Measurements from ENCODE around the gene PRAMEF1. TPM values are rescaled to one million over a fixed set of nuclear protein-coding genes. Genes with fewer than 3 reads are reported as not detected.
"Not testable (repeated sequence)": the region's sequence is repeated elsewhere in the genome, so short reads cannot be mapped to it uniquely, and the experiment has no call there.

Gene PRAMEF1
- not detected for total RNA-seq
- long read RNA-seq, result 0 reads

DNA sequence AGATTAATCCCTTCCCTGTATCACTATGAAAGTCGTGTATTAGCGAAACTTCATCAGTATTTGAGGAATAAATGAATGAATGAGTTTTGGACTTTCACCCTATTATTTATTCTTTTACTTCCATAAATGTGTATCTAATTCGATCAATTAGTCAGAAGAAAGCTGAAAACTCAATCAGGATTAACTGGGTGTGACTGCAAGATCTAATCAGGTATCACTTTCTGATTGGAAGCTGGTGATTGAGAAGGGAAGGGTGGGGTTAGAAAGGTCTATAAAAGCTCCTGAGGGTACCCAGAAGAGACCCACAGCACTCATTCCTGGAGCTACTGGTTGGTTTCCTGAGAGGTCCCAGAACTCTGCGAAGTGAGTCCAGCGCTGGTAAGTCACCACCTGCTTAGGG lies at the start of gene PRAMEF1:
TSS of gene PRAMEF1 (plus strand) at position 301 of the 400 bp plus-strand sequence. CDS start 1,831 bp downstream, outside the sequence.
- intact Hi-C loops (cut with micrococcal nuclease); DNase-seq; ATAC-seq: not testable (repeated sequence)

DNA sequence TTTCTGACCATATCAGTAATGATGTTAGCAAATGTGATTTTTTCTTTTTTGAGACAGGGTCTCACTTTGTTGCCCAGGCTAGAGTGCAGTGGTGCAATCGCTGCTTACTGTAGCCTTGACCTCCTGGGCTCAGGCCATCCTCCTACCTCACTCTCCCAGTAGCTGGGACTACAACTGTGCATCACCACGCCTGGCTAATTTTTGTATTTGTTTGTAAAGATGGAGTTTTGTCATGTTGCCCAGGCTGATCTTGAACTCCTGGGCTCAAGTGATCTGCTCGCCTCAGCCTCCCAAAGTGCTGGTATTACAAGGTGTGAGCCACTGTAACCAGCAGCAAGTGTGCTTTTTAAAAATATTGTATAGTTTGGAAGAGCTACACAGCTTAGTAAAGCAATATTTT lies 49.3 kb upstream of the PRAMEF1 start:
- ATAC-seq, result no peak
- no peak for DNase-seq
- intact Hi-C loops (cut with micrococcal nuclease), result no loop called here

DNA sequence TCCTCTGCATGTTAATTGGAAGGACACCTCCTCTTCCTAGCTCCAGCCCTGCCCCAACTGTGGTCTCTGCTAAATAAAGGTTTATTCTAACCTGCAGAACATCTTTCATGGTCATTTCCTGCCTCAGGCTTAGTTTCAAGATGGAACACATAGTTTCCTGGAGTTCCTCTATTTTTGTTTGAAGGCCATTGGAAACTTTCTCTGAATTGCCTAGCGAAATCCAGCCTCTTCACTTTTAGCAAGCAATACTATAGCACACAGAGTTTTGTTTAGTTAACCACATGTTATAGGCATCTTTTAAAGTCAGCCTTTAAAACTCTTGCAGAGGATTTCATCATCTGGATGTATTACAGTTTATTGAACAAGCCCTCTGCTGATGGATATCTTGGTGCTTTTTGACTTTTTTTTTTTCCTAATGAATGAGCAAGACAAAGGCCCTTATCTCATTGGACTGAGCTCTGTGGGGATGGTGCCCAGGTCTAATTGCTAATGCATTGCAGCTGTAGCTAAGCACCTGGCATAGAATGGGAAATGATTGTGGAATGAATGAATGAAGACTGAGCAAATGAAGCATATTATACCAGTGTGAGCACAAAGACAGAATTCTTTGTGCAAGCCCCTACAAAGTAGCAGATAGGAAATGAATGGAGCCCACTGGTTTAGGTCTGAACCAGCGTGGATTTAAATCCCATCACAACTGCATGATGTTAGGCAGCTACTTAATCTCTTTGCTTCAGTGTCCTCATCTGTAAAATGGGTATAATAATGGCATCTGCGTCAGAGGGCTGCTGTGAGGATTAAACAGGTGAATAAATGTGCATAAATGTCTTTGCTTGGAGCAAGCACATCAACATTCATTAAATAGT lies 45.8 kb upstream of the PRAMEF1 start:
- DNase-seq (no peak), ATAC-seq (no peak)
- intact Hi-C loops (cut with micrococcal nuclease), result no loop called here

GRCh38 chr1:12745992-12746323 lies 45.2 kb upstream of the PRAMEF1 start, which contains the start of gene CFAP107:
CFAP107 (plus strand) TSS chr1:12746200; CDS start chr1:12746431, 231 bp downstream.
- intact Hi-C loops (cut with micrococcal nuclease), result no loop called here
- ATAC-seq, result no peak
- no peak for DNase-seq

GRCh38 chr1:12748778-12749355 lies 42.3 kb upstream of the PRAMEF1 start:
- no peak for DNase-seq
- intact Hi-C loops (cut with micrococcal nuclease), result no loop called here
- no peak for ATAC-seq

GRCh38 chr1:12754738-12755137 lies 36.5 kb upstream of the PRAMEF1 start:
- intact Hi-C loops (cut with micrococcal nuclease), result no loop called here
- DNase-seq, result no peak
- no peak for ATAC-seq

DNA sequence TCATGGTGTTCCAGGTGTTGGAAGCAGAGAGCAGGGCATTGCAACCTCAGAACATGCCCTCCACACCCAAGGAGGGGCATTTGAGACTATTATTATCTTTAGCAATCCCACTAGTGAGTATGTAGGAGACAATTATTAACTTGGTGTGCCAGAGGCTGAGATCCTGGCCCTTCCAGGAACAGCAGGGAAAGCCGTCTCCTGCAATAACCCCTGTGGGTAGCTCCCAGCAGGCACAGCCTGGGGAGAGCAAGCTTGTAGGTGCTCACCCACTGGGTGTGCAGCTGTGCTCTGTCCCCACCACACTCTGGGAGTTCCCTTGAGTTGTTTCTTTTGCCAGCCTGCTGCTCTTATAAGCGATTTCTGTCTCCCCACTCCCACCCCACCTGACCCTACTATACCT lies 34.9 kb upstream of the PRAMEF1 start:
- intact Hi-C loops (cut with micrococcal nuclease), result no loop called here
- ATAC-seq (no peak), DNase-seq (no peak)

- intact Hi-C loops (cut with micrococcal nuclease), result no loop called here
- DNase-seq, result no peak
- no peak for ATAC-seq
Measured at GRCh38 chr1:12756768-12757413, 34.3 kb upstream of the PRAMEF1 start.

DNA sequence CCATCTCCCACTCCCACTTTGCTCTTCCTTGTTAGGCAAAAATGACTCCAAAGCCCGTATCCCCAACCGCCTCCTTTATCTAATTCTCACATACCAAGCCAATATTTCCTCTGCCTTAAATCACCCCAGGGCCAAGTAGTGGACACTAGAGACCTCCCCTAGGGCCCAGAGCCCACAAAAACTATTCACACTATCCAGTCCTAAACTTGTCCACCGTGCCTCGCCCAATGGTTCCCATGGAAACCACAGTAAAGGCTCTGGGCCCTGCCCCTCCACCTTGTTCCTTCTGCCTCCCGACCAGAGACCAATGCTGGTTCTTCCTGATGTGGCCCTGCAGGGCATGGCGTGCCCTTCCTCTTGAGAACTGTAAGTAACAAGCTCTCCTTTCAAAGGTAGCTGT lies 33.4 kb upstream of the PRAMEF1 start:
- intact Hi-C loops (cut with micrococcal nuclease), result no loop called here
- ATAC-seq, result no peak
- DNase-seq, result no peak

DNA sequence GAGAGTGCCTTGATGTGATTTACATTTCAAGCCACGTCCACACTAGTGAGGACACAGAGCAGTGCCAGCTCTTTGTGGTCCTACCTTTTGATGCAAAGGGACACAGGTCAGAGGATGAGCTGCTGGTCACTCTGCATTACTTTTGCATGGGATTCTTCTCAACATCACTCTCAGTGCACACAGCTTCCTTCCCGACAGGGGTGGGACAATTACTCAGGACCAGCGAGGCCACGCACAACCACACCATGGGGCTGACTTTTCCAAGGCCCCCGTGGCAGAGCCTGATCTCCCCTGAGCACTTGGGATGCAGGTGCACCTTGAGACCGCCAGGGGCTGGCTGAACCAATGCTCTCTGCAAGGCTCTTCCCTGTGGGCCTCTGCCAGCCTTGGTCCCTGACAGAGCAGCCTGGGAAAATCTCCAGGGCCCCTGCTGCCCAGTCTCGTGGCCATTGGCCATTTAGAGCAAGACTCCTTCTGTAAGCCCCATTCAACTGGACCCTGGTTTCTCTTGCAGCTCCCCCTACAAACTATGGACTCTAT lies 30.9 kb upstream of the PRAMEF1 start:
- DNase-seq, result no peak
- intact Hi-C loops (cut with micrococcal nuclease), result no loop called here
- ATAC-seq, result no peak

DNA sequence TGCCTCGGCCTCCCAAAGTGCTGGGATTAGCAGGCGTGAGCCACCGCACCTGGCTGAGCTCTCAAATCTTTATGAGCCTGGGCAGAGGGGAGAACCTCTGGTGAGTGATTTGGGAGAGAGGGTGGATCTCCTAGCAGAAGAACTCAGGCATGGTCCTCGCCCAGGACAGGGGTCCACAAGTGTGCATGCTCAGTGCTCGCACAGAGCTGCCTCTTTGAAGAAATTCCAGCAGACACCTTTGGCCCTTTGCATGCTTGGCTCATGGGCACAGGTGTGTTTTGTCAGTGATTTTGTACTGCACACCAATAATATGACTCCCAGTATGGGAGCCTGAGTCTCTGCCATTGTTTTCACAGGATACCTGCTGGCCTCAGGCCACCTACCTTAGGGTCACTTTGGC lies 29.4 kb upstream of the PRAMEF1 start:
- no peak for DNase-seq
- ATAC-seq, result no peak
- intact Hi-C loops (cut with micrococcal nuclease), result no loop called here

DNA sequence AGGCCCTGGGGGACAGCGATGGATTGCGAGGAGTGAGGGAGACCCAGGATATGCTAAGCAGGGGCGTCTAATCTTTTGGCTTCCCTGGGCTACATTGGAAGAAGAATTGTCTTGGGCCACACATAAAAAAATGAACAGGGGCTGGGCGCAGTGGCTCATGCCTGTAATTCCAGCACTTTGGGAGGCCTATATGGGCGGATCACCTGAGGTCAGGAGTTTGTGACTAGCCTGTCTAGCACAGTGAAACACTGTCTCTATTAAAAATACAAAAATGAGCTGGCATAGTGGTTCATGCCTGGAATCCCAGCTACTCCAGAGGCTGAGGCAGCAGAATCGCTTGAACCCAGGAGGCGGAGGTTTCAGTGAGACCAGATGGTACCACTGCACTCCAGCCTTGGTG lies 28.4 kb upstream of the PRAMEF1 start:
- ATAC-seq, result no peak
- DNase-seq, result no peak
- intact Hi-C loops (cut with micrococcal nuclease), result no loop called here

DNA sequence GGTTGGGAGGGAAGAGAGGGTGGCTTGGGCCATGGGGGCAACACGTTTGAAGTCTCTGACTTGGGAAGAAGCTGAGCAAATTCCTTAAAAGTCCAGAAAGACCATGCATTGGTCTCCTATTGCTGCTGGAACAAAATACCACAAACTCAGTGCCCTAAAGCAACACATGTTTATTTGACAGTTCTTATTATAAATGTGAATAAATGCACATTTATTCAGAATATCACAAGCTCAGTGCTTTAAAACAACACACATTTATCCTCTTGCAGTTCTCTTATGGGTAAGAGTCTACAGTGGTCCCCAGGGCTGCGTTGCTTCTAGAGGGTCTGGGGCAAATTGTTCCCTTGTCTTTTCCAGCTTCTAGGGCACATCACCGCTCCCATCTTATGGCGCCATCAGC lies 27.7 kb upstream of the PRAMEF1 start:
- intact Hi-C loops (cut with micrococcal nuclease), result no loop called here
- no peak for DNase-seq
- ATAC-seq, result no peak

GRCh38 chr1:12764016-12764415 lies 27.2 kb upstream of the PRAMEF1 start:
- no peak for ATAC-seq
- DNase-seq, result no peak
- intact Hi-C loops (cut with micrococcal nuclease), result no loop called here

DNA sequence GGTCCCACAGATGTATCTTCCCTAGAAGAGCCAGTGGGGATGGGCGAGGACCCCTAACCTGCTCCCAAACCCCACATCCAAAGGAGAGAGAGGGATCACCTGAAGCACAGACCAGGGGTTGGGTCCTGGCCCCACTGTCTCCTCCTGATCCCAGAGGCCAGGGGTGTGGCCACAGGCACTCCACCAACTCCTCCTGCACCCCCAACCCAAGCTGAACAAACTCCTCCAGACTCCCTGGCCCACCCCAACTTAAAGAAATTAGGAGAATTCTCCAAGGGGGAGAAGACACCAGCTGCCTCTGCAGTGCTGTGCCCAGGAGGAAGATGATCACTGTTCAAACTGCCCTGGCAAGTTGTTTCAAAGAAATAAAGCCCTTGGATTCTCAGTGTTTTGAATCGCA lies 22.2 kb upstream of the PRAMEF1 start:
- intact Hi-C loops (cut with micrococcal nuclease), result no loop called here
- no peak for ATAC-seq
- DNase-seq, result no peak

GRCh38 chr1:12769976-12770505 lies 21.2 kb upstream of the PRAMEF1 start:
- DNase-seq (no peak), ATAC-seq (no peak)
- intact Hi-C loops (cut with micrococcal nuclease), result no loop called here

GRCh38 chr1:12770620-12771019 lies 20.6 kb upstream of the PRAMEF1 start:
- no peak for ATAC-seq
- no peak for DNase-seq
- intact Hi-C loops (cut with micrococcal nuclease), result no loop called here

GRCh38 chr1:12771186-12771585 lies 20.0 kb upstream of the PRAMEF1 start:
- ATAC-seq, result no peak
- intact Hi-C loops (cut with micrococcal nuclease), result no loop called here
- DNase-seq, result no peak

- ATAC-seq, result no peak
- no peak for DNase-seq
Measured at GRCh38 chr1:12772520-12772919, 18.7 kb upstream of the PRAMEF1 start.

GRCh38 chr1:12773438-12773837 lies 17.8 kb upstream of the PRAMEF1 start, which contains the start of gene PRAMEF12:
PRAMEF12 (plus strand) TSS chr1:12773738; CDS start chr1:12774868, 1,130 bp downstream.
- DNase-seq (no peak), ATAC-seq (no peak)
- intact Hi-C loops (cut with micrococcal nuclease), result no loop called here

More at GRCh38 chr1:12772520-12772919, 18.7 kb upstream of the PRAMEF1 start:
- intact Hi-C loops (cut with micrococcal nuclease), result no loop called here

Measured in left ventricle myocardium superior (tissue), 1 donor.